IMR-90 (cell line): ENCODE results near the gene ELP4. TPM values are rescaled to one million over a fixed set of nuclear protein-coding genes. Genes with fewer than 3 reads are reported as not detected.

Source experiments
- ATAC-seq: fragments of 200-7000 bp; cut with Tn5 transposase; 2 replicates; pipeline ENCODE4 v1.9.1; 2020; ENCODE audit warnings: low read depth, mild to moderate bottlenecking, moderate library complexity
- BruUV-seq: library from RNA; stranded (reverse); fragments of 400-500 nt; replicated peaks from 2 replicates; lab custom pipeline; 2021; lab: Mats Ljungman, UMichigan
- CTCF ChIA-PET: fragments of 300-600 bp; formaldehyde crosslinking; extraction: SDS; loops from one replicate; lab custom pipeline; 2021; ENCODE audit warnings: antibody characterized with exemption; lab: Yijun Ruan, JAX
- POLR2A ChIA-PET: fragments of 300-600 bp; sonication (Branson Sonifier 250); formaldehyde crosslinking; loops from one replicate; lab custom pipeline; 2022; ENCODE audit warnings: antibody characterized with exemption; ENCODE audit not compliant: unreplicated experiment; lab: Charles Lee
- DNase-seq: peaks from one replicate; pipeline ENCODE4 v3.0.0; 2013
- H2AFZ ChIP-seq: replicated peaks from 2 replicates; pipeline ENCODE3; 2013; ENCODE audit warnings: low read length, mild to moderate bottlenecking; ENCODE audit not compliant: poor library complexity
- H2AK5ac ChIP-seq: 2 replicates; pipeline ENCODE4 v1.6.1; 2013; ENCODE audit warnings: low read depth, low read length, inconsistent platforms
- H2AK9ac ChIP-seq: replicated peaks from 2 replicates; pipeline ENCODE3; 2013; ENCODE audit warnings: mild to moderate bottlenecking, low read depth, low read length, moderate library complexity; ENCODE audit not compliant: poor library complexity
- H2BK120ac ChIP-seq: 2 replicates; pipeline ENCODE4 v1.6.1; 2013; ENCODE audit warnings: low read depth, low read length, inconsistent platforms
- H2BK15ac ChIP-seq: 3 replicates; pipeline ENCODE4 v1.6.1; 2013; ENCODE audit warnings: low read depth, low read length, inconsistent platforms
- H2BK20ac ChIP-seq: 2 replicates; pipeline ENCODE4 v1.6.1; 2013; ENCODE audit warnings: low read depth, mild to moderate bottlenecking, inconsistent platforms, low read length, moderate library complexity
- H2BK5ac ChIP-seq: 2 replicates; pipeline ENCODE4 v1.6.1; 2013; ENCODE audit warnings: mild to moderate bottlenecking, low read depth, low read length, inconsistent platforms; ENCODE audit not compliant: poor library complexity, severe bottlenecking
- H3K14ac ChIP-seq: replicated peaks from 2 replicates; pipeline ENCODE4 v1.6.1; 2013; ENCODE audit warnings: low read depth, low read length, inconsistent platforms
- H3K18ac ChIP-seq: 2 replicates; pipeline ENCODE4 v1.6.1; 2013; ENCODE audit warnings: low read depth, low read length, control low read depth
- H3K23ac ChIP-seq: 2 replicates; pipeline ENCODE4 v1.6.1; 2013; ENCODE audit warnings: low read depth, low read length, inconsistent platforms
- H3K27ac ChIP-seq: 2 replicates; pipeline ENCODE4 v1.5.1; 2013; ENCODE audit warnings: mild to moderate bottlenecking, control low read depth, low read length; ENCODE audit not compliant: insufficient read depth
- H3K27me3 ChIP-seq: 2 replicates; pipeline ENCODE4 v1.6.1; 2013; ENCODE audit warnings: low read length; ENCODE audit not compliant: control insufficient read depth, insufficient read depth
- H3K36me3 ChIP-seq: 2 replicates; pipeline ENCODE4 v1.6.1; 2013; ENCODE audit warnings: low read length, mixed read lengths; ENCODE audit not compliant: control insufficient read depth, insufficient read depth
- H3K4ac ChIP-seq: 2 replicates; pipeline ENCODE4 v1.6.1; 2013; ENCODE audit warnings: low read depth, low read length, inconsistent platforms
- H3K4me1 ChIP-seq: 2 replicates; pipeline ENCODE4 v1.6.1; 2013; ENCODE audit warnings: low read length, mixed read lengths; ENCODE audit not compliant: control insufficient read depth, insufficient read depth
- H3K4me2 ChIP-seq: 2 replicates; pipeline ENCODE4 v1.6.1; 2013; ENCODE audit warnings: low read depth, mild to moderate bottlenecking, control low read depth, low read length, moderate library complexity
- H3K4me3 ChIP-seq: 2 replicates; pipeline ENCODE4 v1.5.1; 2013; ENCODE audit warnings: low read depth, mild to moderate bottlenecking, control low read depth, low read length, moderate library complexity; ENCODE audit not compliant: insufficient read depth
- H3K56ac ChIP-seq: 2 replicates; pipeline ENCODE4 v1.6.1; 2013; ENCODE audit warnings: low read length, inconsistent platforms; ENCODE audit not compliant: insufficient read depth; ENCODE audit errors: extremely low read depth
- H3K79me1 ChIP-seq, 2 experiments: 2 replicates each; pipeline ENCODE4 v1.6.1; 2013; ENCODE audit warnings: low read length in 2 of 2, inconsistent platforms in 1 of 2, low read depth in 1 of 2
- H3K9ac ChIP-seq: 2 replicates; pipeline ENCODE4 v1.6.1; 2013; ENCODE audit warnings: low read depth, low read length, control low read depth
- H3K9me1 ChIP-seq: 2 replicates; pipeline ENCODE4 v1.6.1; 2013; ENCODE audit warnings: low read length, inconsistent platforms; ENCODE audit not compliant: insufficient read depth
- H3K9me3 ChIP-seq: 2 replicates; pipeline ENCODE4 v1.6.1; 2013; ENCODE audit warnings: low read length; ENCODE audit not compliant: control insufficient read depth, insufficient read depth
- H4K20me1 ChIP-seq: 2 replicates; pipeline ENCODE4 v1.6.1; 2013; ENCODE audit warnings: low read length, inconsistent platforms; ENCODE audit not compliant: insufficient read depth
- H4K5ac ChIP-seq: 2 replicates; pipeline ENCODE4 v1.6.1; 2013; ENCODE audit warnings: mild to moderate bottlenecking, low read depth, low read length, control low read depth
- H4K8ac ChIP-seq, 2 experiments: 2 replicates each; pipeline ENCODE4 v1.6.1; 2013; ENCODE audit warnings: low read depth in 2 of 2, low read length in 2 of 2, control low read depth in 1 of 2, inconsistent platforms in 1 of 2
- H4K91ac ChIP-seq: 2 replicates; pipeline ENCODE4 v1.6.1; 2013; ENCODE audit warnings: low read depth, low read length, inconsistent platforms; ENCODE audit not compliant: insufficient read depth
- BHLHE40 ChIP-seq: fragments of 150-350 bp; IDR thresholded peaks from 2 replicates; pipeline ENCODE4 v1.6.1; 2016; ENCODE audit warnings: mild to moderate bottlenecking, low read depth, low read length
- CEBPB ChIP-seq: IDR thresholded peaks from 2 replicates; pipeline ENCODE4 v1.6.1; 2012; ENCODE audit warnings: low read depth, low read length, improper control_type of control experiment
- CHD1 ChIP-seq: IDR thresholded peaks from 2 replicates; pipeline ENCODE4 v1.6.1; 2012; ENCODE audit warnings: low read depth, low read length, improper control_type of control experiment
- FOS ChIP-seq: fragments of 150-350 bp; IDR thresholded peaks from 2 replicates; pipeline ENCODE4 v1.6.1; 2016; ENCODE audit warnings: low read depth, low read length
- MAFK ChIP-seq: IDR thresholded peaks from 2 replicates; pipeline ENCODE4 v1.6.1; 2012; ENCODE audit warnings: low read depth, low read length, improper control_type of control experiment
- MAZ ChIP-seq: IDR thresholded peaks from 2 replicates; pipeline ENCODE4 v1.6.1; 2012; ENCODE audit warnings: low read depth, mild to moderate bottlenecking, low read length, improper control_type of control experiment, moderate library complexity, borderline replicate concordance
- MXI1 ChIP-seq: IDR thresholded peaks from 2 replicates; pipeline ENCODE4 v1.6.1; 2012; ENCODE audit warnings: low read depth, mild to moderate bottlenecking, low read length, moderate library complexity, borderline replicate concordance
- NFE2L2 ChIP-seq: fragments of 150-350 bp; IDR thresholded peaks from 2 replicates; pipeline ENCODE4 v1.6.1; 2016; ENCODE audit warnings: low read depth, mild to moderate bottlenecking, low read length
- POLR2A ChIP-seq: IDR thresholded peaks from 2 replicates; pipeline ENCODE4 v1.6.1; 2012; ENCODE audit warnings: mild to moderate bottlenecking, low read depth, low read length
- RAD21 ChIP-seq: IDR thresholded peaks from 2 replicates; pipeline ENCODE4 v1.6.1; 2012; ENCODE audit warnings: low read length, improper control_type of control experiment
- RCOR1 ChIP-seq: IDR thresholded peaks from 2 replicates; pipeline ENCODE4 v1.6.1; 2012; ENCODE audit warnings: mild to moderate bottlenecking, low read length, improper control_type of control experiment; ENCODE audit not compliant: insufficient replicate concordance
- RFX5 ChIP-seq: IDR thresholded peaks from 2 replicates; pipeline ENCODE4 v1.8.0; 2012; ENCODE audit warnings: low read depth, mild to moderate bottlenecking, low read length, moderate library complexity
- SMC3 ChIP-seq: fragments of 150-350 bp; IDR thresholded peaks from 2 replicates; pipeline ENCODE4 v1.6.1; 2016; ENCODE audit warnings: low read depth, mild to moderate bottlenecking, antibody characterized with exemption, low read length, moderate library complexity
- WGBS, 2 experiments: methylation state at CpG; one replicate each; pipeline versions ENCODE4 v1.1.5 to v1.1.7; 2013; ENCODE audit warnings: missing lambda C conversion rate in 2 of 2; ENCODE audit not compliant: insufficient read length in 1 of 2; ENCODE audit errors: extremely low coverage in 2 of 2; 5-methylcytosine and 5-hydroxymethylcytosine counted together
- dilution Hi-C: fragments of 300-500 bp; cut with HindIII; formaldehyde crosslinking; loops from one replicate; pipeline ENCODE4 v1.14.3; 2018; ENCODE audit warnings: low sequenced_read_pairs; ENCODE audit not compliant: unreplicated experiment
- in situ Hi-C: fragments of 300-500 bp; cut with MboI; formaldehyde crosslinking; loops from 3 replicates; pipeline ENCODE4 v1.14.3; 2019; ENCODE audit warnings: low sequenced_read_pairs, inconsistent platforms, mixed read lengths
- intact Hi-C: fragments of 100-400 bp; cut with micrococcal nuclease; formaldehyde crosslinking; loops from 2 replicates; pipeline ENCODE4 v1.10.0; 2022
- polyA plus RNA-seq, 3 experiments: library from polyadenylated mRNA; depleted of rRNA; stranded (reverse); fragments of >200 nt; gene quantifications; 2 replicates each; pipeline ENCODE4 v1.2.3, GENCODE V29; 2012; ENCODE audit warnings: low replicate concordance in 1 of 3
- total RNA-seq: library from RNA; depleted of rRNA; stranded (reverse); fragments of >200 nt; gene quantifications from 2 replicates; pipeline ENCODE4 v1.2.3, GENCODE V29; 2012
- TF ChIP-seq, protein P1 (sequence below): fragments of 150-350 bp; IDR thresholded peaks from 2 replicates; pipeline ENCODE4 v1.6.1; 2017; ENCODE audit warnings: mild to moderate bottlenecking, antibody characterized with exemption, low read length, low read depth
- TF ChIP-seq, protein P2 (sequence below): conservative IDR thresholded peaks from 2 replicates; pipeline ENCODE4 v1.5.1; 2012; ENCODE audit warnings: mild to moderate bottlenecking, low read depth, low read length, improper control_type of control experiment
- TF ChIP-seq, protein P3 (sequence below): fragments of 150-350 bp; IDR thresholded peaks from 2 replicates; pipeline ENCODE4 v1.6.1; 2016; ENCODE audit warnings: low read depth, mild to moderate bottlenecking, low read length, moderate library complexity, borderline replicate concordance

Gene ELP4
- total and polyA plus RNA-seq, 2 of the 4 experiments (the other 2 are of a cell fraction) = 8.4 to 20.4 TPM

DNA sequence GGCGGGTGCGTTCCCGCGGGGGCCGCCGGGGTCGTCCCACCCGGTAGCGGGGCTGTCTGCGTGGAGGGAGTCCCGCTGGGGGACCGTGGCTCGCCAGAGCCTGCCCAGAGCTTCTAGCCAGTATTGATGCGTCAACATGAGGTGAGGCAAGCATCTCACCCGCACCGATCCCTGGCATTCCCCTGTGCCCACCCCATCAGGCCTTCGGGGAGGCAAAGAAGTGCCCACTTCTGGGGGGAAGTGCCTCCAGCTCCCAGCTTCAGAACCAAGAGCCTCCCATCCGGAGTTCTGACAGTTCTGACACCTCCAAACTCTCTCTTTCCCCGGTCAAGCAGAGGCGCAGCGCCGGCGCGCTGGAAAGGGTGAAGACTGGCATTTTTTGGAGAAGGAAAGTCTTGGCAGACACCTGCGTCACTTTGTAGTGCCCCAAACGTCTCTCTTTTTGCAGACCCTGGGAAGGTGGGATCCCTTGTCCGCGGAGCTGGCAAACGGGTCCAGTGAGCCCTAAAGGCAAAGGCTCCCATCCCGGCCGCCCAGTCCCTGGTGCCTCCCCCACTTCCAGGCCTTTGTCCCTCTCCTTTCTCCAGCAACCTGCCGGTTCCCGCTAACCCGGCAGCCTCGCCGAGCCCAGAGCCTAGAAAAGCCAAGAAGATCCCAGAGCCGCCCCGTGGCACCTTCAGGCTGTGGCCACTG is 304.8 kb downstream of the ELP4 start:
- Histone ChIP-seq H2BK15ac (no peak overlapping the region), H2AFZ (no peak overlapping the region), H2AK5ac (no peak overlapping the region), H3K36me3 (no peaks in the 10 kb centered on the region), H2AK9ac (no peak overlapping the region), H4K8ac (no peak overlapping the region), H3K14ac (no peak overlapping the region), H3K18ac (no peak overlapping the region), H4K91ac (no peak overlapping the region), H4K5ac (no peak overlapping the region), H3K9ac (no peak overlapping the region), H3K4me3 (no peak overlapping the region), H4K20me1 (peaks cover 11% of the 10 kb centered on the region), H3K4me2 (no peak overlapping the region), H3K4ac (no peak overlapping the region), H3K9me3 (peaks cover 6% of the 10 kb centered on the region; the same call in 1 of the 2 replicates), H3K27me3 (peaks cover 98% of the 10 kb centered on the region), H3K56ac (no peak overlapping the region), H2BK5ac (no peak overlapping the region), H3K79me1 (no peaks in the 10 kb centered on the region), H2BK20ac (no peak overlapping the region), H3K23ac (no peak overlapping the region), H3K9me1 (no peaks in the 10 kb centered on the region), H2BK120ac (no peak overlapping the region), H3K4me1 (no peaks in the 10 kb centered on the region; the same call in 1 of the 2 replicates), H3K27ac (no peak overlapping the region)
- CTCF ChIA-PET = no interaction called here
- in situ Hi-C loops (no loop called here), intact Hi-C loops (no loop called here), dilution Hi-C loops (no loop called here)
- ATAC-seq (no peak), DNase-seq (no peak)
- WGBS, 2 experiments = 2% methylated on average over 8 of the region's 38 CpGs; no CpG with 5 or more reads in 1 of the 2 experiments
- POLR2A ChIA-PET = no interaction called here
- BruUV-seq = no TSS peak
- TF ChIP-seq NFE2L2 (no peak), FOS (no peak), POLR2A (no peak), RFX5 (no peak), RCOR1 (no peak), MXI1 (no peak), CHD1 (no peak), RAD21 (no peak), SMC3 (no peak), MAZ (no peak), CEBPB (no peak), MAFK (no peak), BHLHE40 (no peak)
- TF ChIP-seq, protein P1, sequence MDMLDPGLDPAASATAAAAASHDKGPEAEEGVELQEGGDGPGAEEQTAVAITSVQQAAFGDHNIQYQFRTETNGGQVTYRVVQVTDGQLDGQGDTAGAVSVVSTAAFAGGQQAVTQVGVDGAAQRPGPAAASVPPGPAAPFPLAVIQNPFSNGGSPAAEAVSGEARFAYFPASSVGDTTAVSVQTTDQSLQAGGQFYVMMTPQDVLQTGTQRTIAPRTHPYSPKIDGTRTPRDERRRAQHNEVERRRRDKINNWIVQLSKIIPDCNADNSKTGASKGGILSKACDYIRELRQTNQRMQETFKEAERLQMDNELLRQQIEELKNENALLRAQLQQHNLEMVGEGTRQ = no peak
- TF ChIP-seq, protein P2, sequence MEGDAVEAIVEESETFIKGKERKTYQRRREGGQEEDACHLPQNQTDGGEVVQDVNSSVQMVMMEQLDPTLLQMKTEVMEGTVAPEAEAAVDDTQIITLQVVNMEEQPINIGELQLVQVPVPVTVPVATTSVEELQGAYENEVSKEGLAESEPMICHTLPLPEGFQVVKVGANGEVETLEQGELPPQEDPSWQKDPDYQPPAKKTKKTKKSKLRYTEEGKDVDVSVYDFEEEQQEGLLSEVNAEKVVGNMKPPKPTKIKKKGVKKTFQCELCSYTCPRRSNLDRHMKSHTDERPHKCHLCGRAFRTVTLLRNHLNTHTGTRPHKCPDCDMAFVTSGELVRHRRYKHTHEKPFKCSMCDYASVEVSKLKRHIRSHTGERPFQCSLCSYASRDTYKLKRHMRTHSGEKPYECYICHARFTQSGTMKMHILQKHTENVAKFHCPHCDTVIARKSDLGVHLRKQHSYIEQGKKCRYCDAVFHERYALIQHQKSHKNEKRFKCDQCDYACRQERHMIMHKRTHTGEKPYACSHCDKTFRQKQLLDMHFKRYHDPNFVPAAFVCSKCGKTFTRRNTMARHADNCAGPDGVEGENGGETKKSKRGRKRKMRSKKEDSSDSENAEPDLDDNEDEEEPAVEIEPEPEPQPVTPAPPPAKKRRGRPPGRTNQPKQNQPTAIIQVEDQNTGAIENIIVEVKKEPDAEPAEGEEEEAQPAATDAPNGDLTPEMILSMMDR = no peak
- TF ChIP-seq, protein P3, sequence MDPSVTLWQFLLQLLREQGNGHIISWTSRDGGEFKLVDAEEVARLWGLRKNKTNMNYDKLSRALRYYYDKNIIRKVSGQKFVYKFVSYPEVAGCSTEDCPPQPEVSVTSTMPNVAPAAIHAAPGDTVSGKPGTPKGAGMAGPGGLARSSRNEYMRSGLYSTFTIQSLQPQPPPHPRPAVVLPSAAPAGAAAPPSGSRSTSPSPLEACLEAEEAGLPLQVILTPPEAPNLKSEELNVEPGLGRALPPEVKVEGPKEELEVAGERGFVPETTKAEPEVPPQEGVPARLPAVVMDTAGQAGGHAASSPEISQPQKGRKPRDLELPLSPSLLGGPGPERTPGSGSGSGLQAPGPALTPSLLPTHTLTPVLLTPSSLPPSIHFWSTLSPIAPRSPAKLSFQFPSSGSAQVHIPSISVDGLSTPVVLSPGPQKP = no peak
